H1 (cell line): ENCODE results near the gene MMP13. TPM values are rescaled to one million over a fixed set of nuclear protein-coding genes. Genes with fewer than 3 reads are reported as not detected.

ENCODE experiments used
- CTCF ChIA-PET: fragments of 300-600 bp; sonication (Branson Sonifier 250); formaldehyde crosslinking; loops from one replicate; lab custom pipeline; 2021; ENCODE audit not compliant: partially characterized antibody; lab: Charles Lee
- POLR2A ChIA-PET: fragments of 300-600 bp; sonication (Branson Sonifier 250); formaldehyde crosslinking; loops from one replicate; lab custom pipeline; 2021; ENCODE audit warnings: inconsistent platforms; ENCODE audit not compliant: partially characterized antibody; lab: Charles Lee
- DNase-seq, 2 experiments: peaks; one replicate each; pipeline versions ENCODE4 v3.0.0 to v3.0.0-alpha.2; 2010 to 2022; ENCODE audit warnings: low spot score in 2 of 2, low read depth in 1 of 2, mixed read lengths in 1 of 2
- FAIRE-seq: peaks from 2 replicates; lab custom pipeline; 2011; peaks lifted over from hg19 to GRCh38; lab: Jason Lieb, UNC
- H2AFZ ChIP-seq: 2 replicates; pipeline ENCODE4 v1.8.1; 2012; ENCODE audit warnings: low read length, inconsistent platforms
- H2AK5ac ChIP-seq: 2 replicates; pipeline ENCODE4 v1.6.1; 2013; ENCODE audit warnings: low read depth, low read length
- H2BK120ac ChIP-seq: replicated peaks from 2 replicates; pipeline ENCODE3; 2013; ENCODE audit warnings: low read depth, low read length, inconsistent platforms
- H2BK12ac ChIP-seq: 2 replicates; pipeline ENCODE4 v1.6.1; 2013; ENCODE audit warnings: low read depth, low read length
- H2BK15ac ChIP-seq: 2 replicates; pipeline ENCODE4 v1.6.1; 2013; ENCODE audit warnings: low read length
- H2BK20ac ChIP-seq: 2 replicates; pipeline ENCODE4 v1.6.1; 2013; ENCODE audit warnings: low read length
- H2BK5ac ChIP-seq: 2 replicates; pipeline ENCODE4 v1.6.1; 2013; ENCODE audit warnings: low read depth, low read length
- H3K14ac ChIP-seq: 2 replicates; pipeline ENCODE4 v1.6.1; 2013; ENCODE audit warnings: inconsistent platforms; ENCODE audit not compliant: insufficient read length
- H3K18ac ChIP-seq: 2 replicates; pipeline ENCODE4 v1.6.1; 2013; ENCODE audit warnings: low read length; ENCODE audit errors: extremely low read depth
- H3K23ac ChIP-seq: 2 replicates; pipeline ENCODE4 v1.6.1; 2013; ENCODE audit warnings: inconsistent platforms; ENCODE audit not compliant: insufficient read length
- H3K23me2 ChIP-seq: 2 replicates; pipeline ENCODE4 v1.6.1; 2013; ENCODE audit warnings: low read depth, low read length
- H3K27ac ChIP-seq: 2 replicates; pipeline ENCODE4 v1.6.1; 2011; ENCODE audit warnings: low read depth, low read length, inconsistent platforms
- H3K27me3 ChIP-seq, 4 experiments: replicated peaks in 1 of 4; 1 replicate in 1 of 4; 2 replicates in 3 of 4; pipeline versions ENCODE4 v1.6.1 to v1.8.1; 2011 to 2013; ENCODE audit warnings: low read length in 3 of 4, mild to moderate bottlenecking in 3 of 4, inconsistent platforms in 2 of 4, mixed read lengths in 2 of 4, moderate library complexity in 1 of 4; ENCODE audit not compliant: control insufficient read depth in 3 of 4, insufficient read depth in 3 of 4; ENCODE audit errors: extremely low read depth in 1 of 4
- H3K36me3 ChIP-seq, 4 experiments: 2 replicates each; pipeline versions ENCODE4 v1.6.1 to v1.8.1; 2011 to 2013; ENCODE audit warnings: mild to moderate bottlenecking in 4 of 4, low read length in 3 of 4, moderate library complexity in 2 of 4, control low read depth in 1 of 4, inconsistent platforms in 1 of 4; ENCODE audit not compliant: insufficient read depth in 4 of 4, control insufficient read depth in 2 of 4
- H3K4ac ChIP-seq: replicated peaks from 2 replicates; pipeline ENCODE3; 2013; ENCODE audit warnings: low read length, low read depth, mixed read lengths, inconsistent platforms; ENCODE audit not compliant: insufficient read length
- H3K4me1 ChIP-seq, 4 experiments: replicated peaks in 1 of 4; 1 replicate in 1 of 4; 2 replicates in 3 of 4; pipeline versions ENCODE4 v1.6.1 to v1.8.1; 2011 to 2013; ENCODE audit warnings: low read length in 3 of 4, inconsistent platforms in 2 of 4, mixed read lengths in 1 of 4; ENCODE audit not compliant: insufficient read depth in 4 of 4, control insufficient read depth in 3 of 4
- H3K4me2 ChIP-seq, 2 experiments: 2 replicates each; pipeline versions ENCODE4 v1.6.1 to v1.8.1; 2011 to 2013; ENCODE audit warnings: low read depth in 2 of 2, low read length in 2 of 2, control low read depth in 1 of 2, inconsistent platforms in 1 of 2, mild to moderate bottlenecking in 1 of 2; ENCODE audit not compliant: insufficient read depth in 1 of 2
- H3K4me3 ChIP-seq, 4 experiments: fragments of 200-600, 300-600 bp in 1 of 4; sonication (generic), shearing (Covaris generic), sonication (Bioruptor Twin) in 1 of 4; 2 replicates each; pipeline versions ENCODE4 v1.5.1 to v1.8.1; 2011 to 2016; ENCODE audit warnings: low read length in 4 of 4, low read depth in 3 of 4, control low read depth in 2 of 4, inconsistent platforms in 2 of 4, mild to moderate bottlenecking in 2 of 4, mixed read lengths in 1 of 4, moderate library complexity in 1 of 4; ENCODE audit not compliant: insufficient read depth in 2 of 4; ENCODE audit errors: extremely low read depth in 1 of 4
- H3K56ac ChIP-seq: replicated peaks from 2 replicates; pipeline ENCODE3; 2013; ENCODE audit warnings: low read depth, mild to moderate bottlenecking, mixed read lengths, low read length, inconsistent platforms; ENCODE audit not compliant: insufficient read length
- H3K79me1 ChIP-seq: 2 replicates; pipeline ENCODE4 v1.6.1; 2013; ENCODE audit warnings: low read depth, low read length, control low read depth
- H3K79me2 ChIP-seq, 2 experiments: 2 replicates each; pipeline versions ENCODE4 v1.6.1 to v1.8.1; 2012 to 2013; ENCODE audit warnings: low read length in 2 of 2, mild to moderate bottlenecking in 2 of 2, inconsistent platforms in 1 of 2; ENCODE audit not compliant: insufficient read depth in 2 of 2, control insufficient read depth in 1 of 2
- H3K9ac ChIP-seq, 4 experiments: replicated peaks in 1 of 4; 1 replicate in 1 of 4; 2 replicates in 3 of 4; pipeline versions ENCODE4 v1.6.1 to v1.8.1; 2011 to 2013; ENCODE audit warnings: low read depth in 3 of 4, low read length in 3 of 4, control low read depth in 2 of 4, mild to moderate bottlenecking in 2 of 4, moderate library complexity in 2 of 4, inconsistent platforms in 1 of 4; ENCODE audit errors: extremely low read depth in 1 of 4
- H3K9me3 ChIP-seq, 2 experiments: 2 replicates each; pipeline versions ENCODE4 v1.6.1 to v1.8.1; 2012 to 2013; ENCODE audit warnings: mild to moderate bottlenecking in 2 of 2, moderate library complexity in 2 of 2, control low read depth in 1 of 2, inconsistent platforms in 1 of 2, low read depth in 1 of 2, low read length in 1 of 2, mixed read lengths in 1 of 2; ENCODE audit not compliant: insufficient read depth in 2 of 2
- H4K20me1 ChIP-seq, 2 experiments: replicated peaks in 1 of 2; 2 replicates each; pipeline versions ENCODE3 to v1.8.1; 2011 to 2013; ENCODE audit warnings: inconsistent platforms in 2 of 2, low read length in 2 of 2, mild to moderate bottlenecking in 1 of 2; ENCODE audit not compliant: insufficient read depth in 2 of 2, control insufficient read depth in 1 of 2
- H4K5ac ChIP-seq: 2 replicates; pipeline ENCODE4 v1.6.1; 2013; ENCODE audit warnings: low read length, low read depth, mixed read lengths, inconsistent platforms; ENCODE audit not compliant: insufficient read length
- H4K8ac ChIP-seq: 2 replicates; pipeline ENCODE4 v1.8.0; 2013; ENCODE audit warnings: mild to moderate bottlenecking, moderate library complexity, low read length, inconsistent platforms; ENCODE audit not compliant: insufficient read depth; ENCODE audit errors: extremely low read depth
- H4K91ac ChIP-seq: replicated peaks from 2 replicates; pipeline ENCODE3; 2013; ENCODE audit warnings: low read length, mixed read lengths, inconsistent platforms; ENCODE audit not compliant: insufficient read length
- BACH1 ChIP-seq: IDR thresholded peaks from 2 replicates; pipeline ENCODE4 v1.6.1; 2012; ENCODE audit warnings: low read length, improper control_type of control experiment
- EGR1 ChIP-seq: IDR thresholded peaks from 2 replicates; pipeline ENCODE4 v1.6.1; 2011; ENCODE audit warnings: low read depth, low read length, borderline replicate concordance
- HDAC2 ChIP-seq, 2 experiments: fragments of 300-600 bp in 1 of 2; sonication (generic) in 1 of 2; IDR thresholded peaks; 2 replicates each; pipeline ENCODE4 v1.6.1; 2011 to 2012; ENCODE audit warnings: low read depth in 2 of 2, low read length in 2 of 2, mild to moderate bottlenecking in 2 of 2, moderate library complexity in 2 of 2, borderline replicate concordance in 1 of 2, inconsistent platforms in 1 of 2
- POLR2A ChIP-seq, 2 experiments: IDR thresholded peaks; 1 replicate in 1 of 2; 2 replicates in 1 of 2; pipeline ENCODE4 v1.6.1; 2011; ENCODE audit warnings: low read depth in 2 of 2, low read length in 2 of 2, mild to moderate bottlenecking in 2 of 2; ENCODE audit errors: control extremely low read depth in 1 of 2
- SP4 ChIP-seq: IDR thresholded peaks from 2 replicates; pipeline ENCODE4 v1.6.1; 2012; ENCODE audit warnings: low read length, inconsistent platforms
- TAF7 ChIP-seq: optimal IDR thresholded peaks from 2 replicates; pipeline ENCODE3; 2011; ENCODE audit warnings: low read depth, mild to moderate bottlenecking, inconsistent platforms, low read length, moderate library complexity, borderline replicate concordance
- TBP ChIP-seq: IDR thresholded peaks from 2 replicates; pipeline ENCODE4 v1.6.1; 2011; ENCODE audit warnings: low read depth, low read length, improper control_type of control experiment
- YY1 ChIP-seq: IDR thresholded peaks from 2 replicates; pipeline ENCODE4 v1.6.1; 2011; ENCODE audit warnings: low read depth, mild to moderate bottlenecking, low read length
- polyA plus RNA-seq, 7 experiments: library from polyadenylated mRNA; depleted of rRNA in 3 of 7; stranded (reverse) in 5 of 7; unstranded in 2 of 7; fragments of >200 nt in 5 of 7; fragments of 200-250 nt in 2 of 7; gene quantifications; 1 replicate in 5 of 7; 2 replicates in 1 of 7; 4 replicates in 1 of 7; pipeline versions ENCODE4 v1.2.1 to v1.2.3, GENCODE V29; 2011 to 2013; ENCODE audit warnings: missing spikeins in 2 of 7, mixed read lengths in 2 of 7
- total RNA-seq: library from RNA; stranded (reverse); fragmentation: NEBNext Ultra II Directional; extraction: Animal tissue kit (Norgen Biotek cat#: 25700); gene quantifications from 2 replicates; pipeline ENCODE4 v1.2.1, GENCODE V29; 2021

Gene MMP13
- total and polyA plus RNA-seq, 2 of the 8 experiments (the other 6 are each of a cell fraction or from before 2014, with no cell fraction given) = not detected

DNA sequence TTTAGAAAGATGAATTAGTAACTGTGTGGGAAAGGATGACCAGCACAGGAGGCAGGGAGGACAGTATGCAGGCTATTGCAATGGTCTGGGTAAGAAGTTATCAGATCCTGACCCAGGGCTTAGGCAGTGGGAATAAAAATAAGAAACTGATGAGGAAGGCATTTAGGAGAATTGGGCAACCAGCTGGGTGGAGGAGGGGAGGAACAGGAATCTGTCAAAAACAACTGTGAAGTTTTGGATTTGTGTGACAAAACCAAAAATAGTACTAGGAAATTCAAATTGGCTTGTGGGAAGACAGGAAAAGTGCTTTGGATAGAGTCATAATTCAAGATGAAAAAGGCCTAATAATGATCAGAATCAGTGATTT, 27.9 kb downstream of the MMP13 start:
- Histone ChIP-seq H2BK5ac (no peak overlapping the region), H3K14ac (no peak overlapping the region), H3K56ac (no peak overlapping the region), H2AK5ac (no peak overlapping the region), H3K36me3 (no peaks in the 10 kb centered on the region), H3K79me2 (no peaks in the 10 kb centered on the region), H2BK15ac (no peak overlapping the region), H4K8ac (no peak overlapping the region), H3K27ac (no peak overlapping the region), H2AFZ (no peak overlapping the region), H3K27me3 (no peaks in the 10 kb centered on the region), H4K5ac (no peak overlapping the region), H3K23me2 (no peaks in the 10 kb centered on the region), H2BK120ac (no peak overlapping the region), H3K9me3 (no peaks in the 10 kb centered on the region), H3K4me3 (no peak overlapping the region), H3K4me1 (no peaks in the 10 kb centered on the region), H3K18ac (no peak overlapping the region), H4K20me1 (no peaks in the 10 kb centered on the region), H3K4ac (no peak overlapping the region), H2BK12ac (no peak overlapping the region), H3K9ac (no peak overlapping the region), H3K4me2 (no peak overlapping the region), H2BK20ac (no peak overlapping the region), H3K23ac (no peak overlapping the region), H3K79me1 (no peaks in the 10 kb centered on the region), H4K91ac (no peak overlapping the region)
- FAIRE-seq (no peak), DNase-seq (no peak)
- CTCF ChIA-PET = interaction anchor here (0.7 to 2.8 kb wide), 5 partner anchors 13 to 194 kb away, joined by 3 to 13 read pairs (median 4); no protein-coding TSS in a partner anchor
- TF ChIP-seq SP4 (no peak), POLR2A (IDR thresholded peaks at IDR 0.05; ENCODE audit: control extremely low read depth in 1 of 2, low read depth in 2 of 2, low read length in 2 of 2) (no peak), BACH1 (no peak), EGR1 (no peak), TAF7 (no peak), HDAC2 (IDR thresholded peaks at IDR 0.05; ENCODE audit: borderline replicate concordance in 1 of 2, low read depth in 2 of 2, low read length in 2 of 2) (no peak), YY1 (no peak), TBP (no peak)
- POLR2A ChIA-PET = no interaction called here
